ENCODE measurements around the gene SNRPA. TPM values are rescaled to one million over a fixed set of nuclear protein-coding genes. Genes with fewer than 3 reads are reported as not detected.

SNRPA gene
- polyA plus RNA-seq, 1 donor (not counting 4 experiments of a cell fraction or from before 2014, with no cell fraction given): 93.4 TPM

- H3K9ac ChIP-seq (ENCODE audit: control insufficient read depth, extremely low read depth, insufficient read depth, low read length): no peak overlapping the region
- peaks cover 16 to 27% of the 10 kb centered on the region in 2 experiments for H3K36me3 ChIP-seq (ENCODE audit: control insufficient read depth in 2 of 2, extremely low read depth in 1 of 2, insufficient read depth in 2 of 2, low read length in 2 of 2)
- no peak overlapping the region for H2AFZ ChIP-seq (ENCODE audit: control insufficient read depth, low read length)
- no peaks in the 10 kb centered on the region for H3K27me3 ChIP-seq (ENCODE audit: control insufficient read depth, extremely low read depth, insufficient read depth, low read length)
- no peaks in the 10 kb centered on the region for H3K9me3 ChIP-seq (ENCODE audit: control insufficient read depth, low read depth, low read length)
- no peak for FAIRE-seq
- DNase-seq (ENCODE audit: low read depth, low spot score): no peak
- no peak overlapping the region for H3K4me3 ChIP-seq (ENCODE audit: control insufficient read depth in 2 of 3, extremely low read depth in 1 of 3, insufficient read depth in 2 of 3, low read depth in 1 of 3, low read length in 3 of 3)
- dilution Hi-C loops (cut with MboI; ENCODE audit: extremely low pct_ligation_motif_present, low sequenced_read_pairs): no loop called here
- no peak overlapping the region for H3K4me2 ChIP-seq (ENCODE audit: control insufficient read depth, extremely low read depth, insufficient read depth, low read depth, low read length)
- H3K4me1 ChIP-seq (ENCODE audit: control insufficient read depth, extremely low read depth, insufficient read depth, low read length): peaks cover 5% of the 10 kb centered on the region
- H3K79me2 ChIP-seq (ENCODE audit: control insufficient read depth, insufficient read depth, low read length): no peaks in the 10 kb centered on the region
- TF ChIP-seq CTCF (optimal IDR thresholded peaks at IDR 0.05 in 1 of 3, IDR thresholded peaks at IDR 0.05 in 1 of 3, conservative IDR thresholded peaks at IDR 0.05 in 1 of 3; ENCODE audit: extremely low read depth in 1 of 3, insufficient read depth in 2 of 3, low read length in 3 of 3): no peak
- no peak for TF ChIP-seq EZH2 (IDR thresholded peaks at IDR 0.05; ENCODE audit: low read length)
- H4K20me1 ChIP-seq (ENCODE audit: control insufficient read depth, extremely low read depth, insufficient read depth, low read length): no peaks in the 10 kb centered on the region
- H3K27ac ChIP-seq (ENCODE audit: control insufficient read depth, insufficient read depth, low read length): no peak overlapping the region
- no peaks in the 10 kb centered on the region for H3K9me1 ChIP-seq (ENCODE audit: control insufficient read depth, extremely low read depth, insufficient read depth, low read length)
Measured at GRCh38 chr19:40709817-40710216, 41.2 kb upstream of the SNRPA start.

- H3K36me3 ChIP-seq (ENCODE audit: control insufficient read depth in 2 of 2, extremely low read depth in 1 of 2, insufficient read depth in 2 of 2, low read length in 2 of 2): peaks cover 7% of the 10 kb centered on the region in 2 experiments
- peak overlapping the region; percentile 100 for H3K9ac ChIP-seq (ENCODE audit: control insufficient read depth, extremely low read depth, insufficient read depth, low read length)
- H2AFZ ChIP-seq (ENCODE audit: control insufficient read depth, low read length): no peak overlapping the region
- H3K79me2 ChIP-seq (ENCODE audit: control insufficient read depth, insufficient read depth, low read length): peaks cover 18% of the 10 kb centered on the region
- H3K27ac ChIP-seq (ENCODE audit: control insufficient read depth, insufficient read depth, low read length): no peak overlapping the region
- peaks cover 10% of the 10 kb centered on the region for H3K4me1 ChIP-seq (ENCODE audit: control insufficient read depth, extremely low read depth, insufficient read depth, low read length)
- no peaks in the 10 kb centered on the region for H3K27me3 ChIP-seq (ENCODE audit: control insufficient read depth, extremely low read depth, insufficient read depth, low read length)
- DNase-seq (ENCODE audit: low read depth, low spot score): no peak
- H3K9me3 ChIP-seq (ENCODE audit: control insufficient read depth, low read depth, low read length): no peaks in the 10 kb centered on the region
- dilution Hi-C loops (cut with MboI; ENCODE audit: extremely low pct_ligation_motif_present, low sequenced_read_pairs): no loop called here
- peak overlapping the region; percentile 67 for H3K4me2 ChIP-seq (ENCODE audit: control insufficient read depth, extremely low read depth, insufficient read depth, low read depth, low read length)
- H3K9me1 ChIP-seq (ENCODE audit: control insufficient read depth, extremely low read depth, insufficient read depth, low read length): no peaks in the 10 kb centered on the region
- no peak for TF ChIP-seq CTCF (optimal IDR thresholded peaks at IDR 0.05 in 1 of 3, IDR thresholded peaks at IDR 0.05 in 1 of 3, conservative IDR thresholded peaks at IDR 0.05 in 1 of 3; ENCODE audit: extremely low read depth in 1 of 3, insufficient read depth in 2 of 3, low read length in 3 of 3)
- TF ChIP-seq EZH2 (IDR thresholded peaks at IDR 0.05; ENCODE audit: low read length): no peak
- peak overlapping the region in 1 of 3 experiments; percentile 53 for H3K4me3 ChIP-seq (ENCODE audit: control insufficient read depth in 2 of 3, extremely low read depth in 1 of 3, insufficient read depth in 2 of 3, low read depth in 1 of 3, low read length in 3 of 3)
- H4K20me1 ChIP-seq (ENCODE audit: control insufficient read depth, extremely low read depth, insufficient read depth, low read length): no peaks in the 10 kb centered on the region
- FAIRE-seq: no peak
Measured at GRCh38 chr19:40713939-40714338, 37.1 kb upstream of the SNRPA start.

All from keratinocyte (primary cell).